ENCODE data around the gene PITPNC1.
"Not testable (repeated sequence)": the region's sequence is repeated elsewhere in the genome, so short reads cannot be mapped to it uniquely, and the experiment has no call there.

The PITPNC1 gene

GRCh38 chr17:67412941-67413340, 35.9 kb downstream of the PITPNC1 start:
- Histone ChIP-seq H3K27ac (ENCODE audit: low read depth, low read length) (no peak overlapping the region), H3K9me3 (ENCODE audit: control insufficient read depth in 5 of 5, low read length in 5 of 5) (no peaks in the 10 kb centered on the region), H3K4me3 (ENCODE audit: low read depth in 1 of 5, low read length in 5 of 5) (no peak overlapping the region), H3K27me3 (ENCODE audit: control insufficient read depth in 5 of 5, insufficient read depth in 4 of 5, low read length in 5 of 5) (no peaks in the 10 kb centered on the region), H3K9ac (ENCODE audit: low read length in 5 of 5) (no peak overlapping the region), H3K4me1 (ENCODE audit: control insufficient read depth in 5 of 5, insufficient read depth in 5 of 5, low read length in 5 of 5) (peaks cover 0 to 3% (median 0%) of the 10 kb centered on the region in 5 donors), H3K36me3 (ENCODE audit: control insufficient read depth in 5 of 5, insufficient read depth in 5 of 5, low read length in 5 of 5) (no peaks in the 10 kb centered on the region)

DNA sequence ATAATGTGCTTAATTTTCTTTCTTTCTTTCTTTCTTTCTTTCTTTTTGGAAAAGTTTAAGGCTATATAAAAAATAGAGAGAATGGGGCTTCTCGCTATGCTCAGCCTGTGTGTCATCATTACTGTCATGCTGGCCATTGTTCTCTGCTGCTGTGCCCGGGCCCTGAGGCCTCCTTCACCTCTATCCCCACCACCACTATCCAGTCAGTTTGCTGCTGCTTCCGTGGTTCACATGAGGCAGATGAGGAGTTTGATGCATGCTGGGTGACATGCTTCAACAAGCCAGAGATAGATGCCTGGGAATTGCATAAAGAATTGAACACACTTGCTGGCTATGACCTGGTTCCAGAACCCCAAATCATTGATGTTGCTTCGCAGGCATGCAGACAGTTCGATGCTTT, 36.3 kb downstream of the PITPNC1 start:
- Histone ChIP-seq H3K4me3 (ENCODE audit: low read depth in 1 of 5, low read length in 5 of 5) (no peak overlapping the region), H3K36me3 (ENCODE audit: control insufficient read depth in 5 of 5, insufficient read depth in 5 of 5, low read length in 5 of 5) (no peaks in the 10 kb centered on the region), H3K9me3 (ENCODE audit: control insufficient read depth in 5 of 5, low read length in 5 of 5) (no peaks in the 10 kb centered on the region), H3K27ac (ENCODE audit: low read depth, low read length) (no peak overlapping the region), H3K4me1 (ENCODE audit: control insufficient read depth in 5 of 5, insufficient read depth in 5 of 5, low read length in 5 of 5) (peaks cover 0 to 3% (median 0%) of the 10 kb centered on the region in 5 donors), H3K9ac (ENCODE audit: low read length in 5 of 5) (no peak overlapping the region), H3K27me3 (ENCODE audit: control insufficient read depth in 5 of 5, insufficient read depth in 4 of 5, low read length in 5 of 5) (no peaks in the 10 kb centered on the region)

DNA sequence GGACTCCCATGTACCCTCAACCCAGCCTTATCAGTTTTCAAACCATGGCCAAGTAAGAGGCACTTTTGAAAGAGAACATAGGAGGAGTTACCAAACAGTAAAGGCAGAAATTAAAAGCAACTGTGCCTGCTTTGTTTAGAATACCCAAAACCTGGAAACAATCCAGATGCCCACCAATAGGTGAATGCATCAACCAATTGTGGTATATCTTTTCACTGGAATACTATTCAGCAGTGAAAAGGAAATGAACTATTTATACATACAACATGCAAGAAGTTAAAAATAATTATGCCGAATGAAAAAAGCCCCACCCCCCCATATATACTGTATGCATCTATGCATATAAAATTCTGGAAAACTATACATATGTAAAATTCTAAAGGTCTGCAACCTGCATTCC, 37.0 kb downstream of the PITPNC1 start:
- no peak overlapping the region for H3K9ac ChIP-seq (ENCODE audit: low read length in 5 of 5)
- H3K4me3 ChIP-seq (ENCODE audit: low read depth in 1 of 5, low read length in 5 of 5), result no peak overlapping the region
- no peaks in the 10 kb centered on the region for H3K9me3 ChIP-seq (ENCODE audit: control insufficient read depth in 5 of 5, low read length in 5 of 5)
- H3K27ac ChIP-seq (ENCODE audit: low read depth, low read length), result no peak overlapping the region
- H3K27me3 ChIP-seq (ENCODE audit: control insufficient read depth in 5 of 5, insufficient read depth in 4 of 5, low read length in 5 of 5), result no peaks in the 10 kb centered on the region
- peaks cover 0 to 8% (median 0%) of the 10 kb centered on the region in 5 donors for H3K4me1 ChIP-seq (ENCODE audit: control insufficient read depth in 5 of 5, insufficient read depth in 5 of 5, low read length in 5 of 5)
- H3K36me3 ChIP-seq (ENCODE audit: control insufficient read depth in 5 of 5, insufficient read depth in 5 of 5, low read length in 5 of 5), result no peaks in the 10 kb centered on the region

DNA sequence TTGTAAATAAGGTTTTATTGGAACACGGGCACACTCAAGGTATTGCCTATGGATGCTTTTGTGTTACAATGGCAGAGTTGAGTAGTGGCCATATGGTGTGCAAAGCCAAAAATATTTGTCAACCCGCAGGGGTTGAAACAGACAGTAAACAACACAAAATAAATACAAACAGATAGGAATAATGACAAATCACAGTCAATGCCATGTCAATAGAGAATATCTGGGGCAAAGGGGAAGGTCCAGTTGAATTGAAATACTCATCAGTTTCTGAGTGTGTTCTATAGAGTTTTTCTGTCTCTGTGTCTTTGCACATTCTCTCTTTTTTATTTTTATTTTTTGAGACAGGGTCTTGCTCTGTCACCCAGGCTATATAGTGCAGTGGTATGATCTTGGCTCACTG, 37.5 kb downstream of the PITPNC1 start:
- Histone ChIP-seq H3K4me3 (ENCODE audit: low read depth in 1 of 5, low read length in 5 of 5) (no peak overlapping the region), H3K4me1 (ENCODE audit: control insufficient read depth in 5 of 5, insufficient read depth in 5 of 5, low read length in 5 of 5) (peaks cover 0 to 11% (median 0%) of the 10 kb centered on the region in 5 donors), H3K27ac (ENCODE audit: low read depth, low read length) (no peak overlapping the region), H3K9ac (ENCODE audit: low read length in 5 of 5) (no peak overlapping the region), H3K27me3 (ENCODE audit: control insufficient read depth in 5 of 5, insufficient read depth in 4 of 5, low read length in 5 of 5) (no peaks in the 10 kb centered on the region), H3K36me3 (ENCODE audit: control insufficient read depth in 5 of 5, insufficient read depth in 5 of 5, low read length in 5 of 5) (no peaks in the 10 kb centered on the region), H3K9me3 (ENCODE audit: control insufficient read depth in 5 of 5, low read length in 5 of 5) (no peaks in the 10 kb centered on the region)

DNA sequence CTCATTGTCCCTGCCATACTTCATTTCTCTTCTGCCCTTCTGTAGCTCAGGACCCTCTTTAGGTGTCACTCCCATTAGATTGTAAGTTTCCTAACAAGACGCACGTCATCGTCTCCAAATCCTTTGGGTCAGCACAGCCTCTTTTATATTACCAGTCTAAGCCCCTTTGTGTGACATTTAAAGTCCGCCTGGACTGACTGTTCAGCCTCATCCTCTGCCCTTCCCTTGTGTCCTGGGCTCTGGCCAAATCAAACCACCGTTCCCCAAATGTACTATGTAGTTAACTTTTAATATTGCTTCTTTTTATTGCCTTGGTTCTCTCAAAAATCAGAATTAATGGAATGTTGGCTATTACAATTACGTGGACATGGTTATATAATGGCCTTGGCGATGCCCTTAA, 38.2 kb downstream of the PITPNC1 start:
- Histone ChIP-seq H3K27ac (ENCODE audit: low read depth, low read length) (no peak overlapping the region), H3K36me3 (ENCODE audit: control insufficient read depth in 5 of 5, insufficient read depth in 5 of 5, low read length in 5 of 5) (no peaks in the 10 kb centered on the region)

GRCh38 chr17:67417507-67417906, 40.4 kb downstream of the PITPNC1 start:
- Histone ChIP-seq H3K4me1 (ENCODE audit: control insufficient read depth in 5 of 5, insufficient read depth in 5 of 5, low read length in 5 of 5) (peaks cover 0 to 27% (median 0%) of the 10 kb centered on the region in 5 donors), H3K4me3 (ENCODE audit: low read depth in 1 of 5, low read length in 5 of 5) (no peak overlapping the region), H3K27me3 (ENCODE audit: control insufficient read depth in 5 of 5, insufficient read depth in 4 of 5, low read length in 5 of 5) (no peaks in the 10 kb centered on the region), H3K9ac (ENCODE audit: low read length in 5 of 5) (no peak overlapping the region), H3K36me3 (ENCODE audit: control insufficient read depth in 5 of 5, insufficient read depth in 5 of 5, low read length in 5 of 5) (no peaks in the 10 kb centered on the region), H3K9me3 (ENCODE audit: control insufficient read depth in 5 of 5, low read length in 5 of 5) (no peaks in the 10 kb centered on the region), H3K27ac (ENCODE audit: low read depth, low read length) (no peak overlapping the region)

More for the DNA sequence above, 38.2 kb downstream of the PITPNC1 start:
- no peaks in the 10 kb centered on the region for H3K27me3 ChIP-seq (ENCODE audit: control insufficient read depth in 5 of 5, insufficient read depth in 4 of 5, low read length in 5 of 5)
- H3K4me1 ChIP-seq (ENCODE audit: control insufficient read depth in 5 of 5, insufficient read depth in 5 of 5, low read length in 5 of 5), result peaks cover 0 to 15% (median 0%) of the 10 kb centered on the region in 5 donors
- no peak overlapping the region for H3K4me3 ChIP-seq (ENCODE audit: low read depth in 1 of 5, low read length in 5 of 5)
- H3K9ac ChIP-seq (ENCODE audit: low read length in 5 of 5), result no peak overlapping the region
- no peaks in the 10 kb centered on the region for H3K9me3 ChIP-seq (ENCODE audit: control insufficient read depth in 5 of 5, low read length in 5 of 5)

- Histone ChIP-seq H3K36me3 (ENCODE audit: control insufficient read depth in 5 of 5, insufficient read depth in 5 of 5, low read length in 5 of 5) (no peaks in the 10 kb centered on the region), H3K9me3 (ENCODE audit: control insufficient read depth in 5 of 5, low read length in 5 of 5) (no peaks in the 10 kb centered on the region), H3K27ac (ENCODE audit: low read depth, low read length) (no peak overlapping the region), H3K4me3 (ENCODE audit: low read depth in 1 of 5, low read length in 5 of 5) (no peak overlapping the region), H3K27me3 (ENCODE audit: control insufficient read depth in 5 of 5, insufficient read depth in 4 of 5, low read length in 5 of 5) (no peaks in the 10 kb centered on the region), H3K9ac (ENCODE audit: low read length in 5 of 5) (no peak overlapping the region), H3K4me1 (ENCODE audit: control insufficient read depth in 5 of 5, insufficient read depth in 5 of 5, low read length in 5 of 5) (peaks cover 0 to 36% (median 0%) of the 10 kb centered on the region in 5 donors)
Measured at GRCh38 chr17:67420994-67421393, 43.9 kb downstream of the PITPNC1 start.

DNA sequence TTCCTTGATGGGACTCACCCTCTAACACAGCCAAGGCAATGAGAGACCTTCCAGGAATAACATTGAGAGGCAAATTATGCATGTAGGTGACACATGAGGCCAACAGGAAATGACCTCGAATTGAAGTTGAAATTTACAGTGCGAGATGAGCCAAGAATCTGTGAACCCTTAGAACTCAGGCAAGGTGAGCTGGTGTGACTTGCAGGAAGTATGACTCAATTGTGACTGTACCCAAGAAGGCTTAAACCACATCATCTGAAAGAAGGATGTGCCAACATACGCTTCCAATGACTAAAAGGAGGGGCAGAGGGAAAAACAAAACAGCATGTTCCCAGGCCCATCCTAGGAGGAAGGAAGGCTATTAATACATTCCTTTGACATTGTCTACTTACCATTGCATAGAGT, 44.8 kb downstream of the PITPNC1 start:
- no peak overlapping the region for H3K27ac ChIP-seq (ENCODE audit: low read depth, low read length)
- H3K9ac ChIP-seq (ENCODE audit: low read length in 5 of 5), result no peak overlapping the region
- H3K4me3 ChIP-seq (ENCODE audit: low read depth in 1 of 5, low read length in 5 of 5), result no peak overlapping the region
- H3K4me1 ChIP-seq (ENCODE audit: control insufficient read depth in 5 of 5, insufficient read depth in 5 of 5, low read length in 5 of 5), result peaks cover 0 to 36% (median 0%) of the 10 kb centered on the region in 5 donors
- no peaks in the 10 kb centered on the region for H3K27me3 ChIP-seq (ENCODE audit: control insufficient read depth in 5 of 5, insufficient read depth in 4 of 5, low read length in 5 of 5)
- H3K36me3 ChIP-seq (ENCODE audit: control insufficient read depth in 5 of 5, insufficient read depth in 5 of 5, low read length in 5 of 5), result no peaks in the 10 kb centered on the region
- no peaks in the 10 kb centered on the region for H3K9me3 ChIP-seq (ENCODE audit: control insufficient read depth in 5 of 5, low read length in 5 of 5)

DNA sequence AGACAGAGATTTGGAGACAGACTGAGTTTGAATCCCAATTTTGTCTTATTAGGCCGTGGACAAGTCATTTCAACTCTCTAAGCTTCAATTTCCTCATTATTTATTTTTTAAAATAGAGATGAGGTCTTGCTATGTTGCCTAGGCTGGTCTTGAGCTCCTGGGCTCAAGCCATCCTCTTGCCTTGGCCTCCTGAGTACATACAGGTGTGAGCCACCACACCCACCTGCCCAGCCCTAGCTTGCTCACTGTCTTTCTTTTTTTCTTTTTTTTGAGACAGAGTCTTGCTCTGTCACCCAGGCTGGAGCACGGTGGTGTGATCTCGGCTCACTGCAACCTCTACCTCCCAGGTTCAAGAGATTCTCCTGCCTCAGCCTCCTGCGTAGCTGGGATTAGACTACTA, 45.2 kb downstream of the PITPNC1 start:
- not testable (repeated sequence) for H3K27ac ChIP-seq (ENCODE audit: low read depth, low read length); H3K9ac ChIP-seq (ENCODE audit: low read length in 5 of 5); H3K9me3 ChIP-seq (ENCODE audit: control insufficient read depth in 5 of 5, low read length in 5 of 5)

GRCh38 chr17:67422897-67423296, 45.8 kb downstream of the PITPNC1 start:
- no peak overlapping the region for H3K4me3 ChIP-seq (ENCODE audit: low read depth in 1 of 5, low read length in 5 of 5)
- peak overlapping the region; percentile 16 for H3K27ac ChIP-seq (ENCODE audit: low read depth, low read length)
- peaks cover 0 to 36% (median 0%) of the 10 kb centered on the region in 5 donors for H3K4me1 ChIP-seq (ENCODE audit: control insufficient read depth in 5 of 5, insufficient read depth in 5 of 5, low read length in 5 of 5)
- no peaks in the 10 kb centered on the region for H3K27me3 ChIP-seq (ENCODE audit: control insufficient read depth in 5 of 5, insufficient read depth in 4 of 5, low read length in 5 of 5)
- H3K9me3 ChIP-seq (ENCODE audit: control insufficient read depth in 5 of 5, low read length in 5 of 5), result no peaks in the 10 kb centered on the region
- no peaks in the 10 kb centered on the region for H3K36me3 ChIP-seq (ENCODE audit: control insufficient read depth in 5 of 5, insufficient read depth in 5 of 5, low read length in 5 of 5)
- H3K9ac ChIP-seq (ENCODE audit: low read length in 5 of 5), result no peak overlapping the region

More for the DNA sequence above, 45.2 kb downstream of the PITPNC1 start:
- not testable (repeated sequence) for H3K36me3 ChIP-seq (ENCODE audit: control insufficient read depth in 5 of 5, insufficient read depth in 5 of 5, low read length in 5 of 5); H3K4me3 ChIP-seq (ENCODE audit: low read depth in 1 of 5, low read length in 5 of 5); H3K27me3 ChIP-seq (ENCODE audit: control insufficient read depth in 5 of 5, insufficient read depth in 4 of 5, low read length in 5 of 5)
- peaks cover 0 to 36% (median 0%) of the 10 kb centered on the region in 5 donors for H3K4me1 ChIP-seq (ENCODE audit: control insufficient read depth in 5 of 5, insufficient read depth in 5 of 5, low read length in 5 of 5)

Measured in subcutaneous abdominal adipose tissue (tissue), 5 donors.